DND-41 (cell line): ENCODE data around the gene ADCY1.

Experiments
- ATAC-seq: fragments of 200-7000 bp; cut with Tn5 transposase; 3 replicates; pipeline ENCODE4 v1.9.1; 2021; ENCODE audit warnings: low read depth; ENCODE audit not compliant: insufficient read depth
- DNase-seq: peaks from one replicate; pipeline ENCODE4 v3.0.0-alpha.2; 2020
- H2AFZ ChIP-seq: 2 replicates; pipeline ENCODE4 v1.6.0; 2012; ENCODE audit warnings: low read depth, low read length
- H3K27ac ChIP-seq: 2 replicates; pipeline ENCODE4 v1.5.1; 2012; ENCODE audit warnings: low read length, inconsistent platforms
- H3K27me3 ChIP-seq: fragments of 200-600 bp; sonication (generic); 2 replicates; pipeline ENCODE4 v1.6.0; 2012; ENCODE audit warnings: low read length, mild to moderate bottlenecking, inconsistent platforms; ENCODE audit not compliant: insufficient read depth, poor library complexity
- H3K36me3 ChIP-seq: 2 replicates; pipeline ENCODE4 v1.5.1; 2012; ENCODE audit warnings: low read length, inconsistent platforms; ENCODE audit not compliant: insufficient read depth
- H3K4me1 ChIP-seq: 2 replicates; pipeline ENCODE4 v1.5.1; 2012; ENCODE audit warnings: mild to moderate bottlenecking, low read length; ENCODE audit not compliant: insufficient read depth
- H3K4me2 ChIP-seq: 2 replicates; pipeline ENCODE4 v1.6.0; 2012; ENCODE audit warnings: mild to moderate bottlenecking, moderate library complexity, low read length, inconsistent platforms; ENCODE audit not compliant: insufficient read depth
- H3K4me3 ChIP-seq, 2 experiments: fragments of 200-600 bp in 1 of 2; shearing (Covaris generic) in 1 of 2; 2 replicates each; pipeline ENCODE4 v1.5.1; 2012 to 2016; ENCODE audit warnings: inconsistent platforms in 2 of 2, low read length in 2 of 2, mild to moderate bottlenecking in 2 of 2, low read depth in 1 of 2, moderate library complexity in 1 of 2
- H3K79me2 ChIP-seq: 2 replicates; pipeline ENCODE4 v1.6.0; 2012; ENCODE audit warnings: low read length, inconsistent platforms; ENCODE audit not compliant: insufficient read depth
- H3K9ac ChIP-seq: 2 replicates; pipeline ENCODE4 v1.6.0; 2012; ENCODE audit warnings: low read depth, mild to moderate bottlenecking, inconsistent platforms, low read length, moderate library complexity
- H3K9me3 ChIP-seq: 2 replicates; pipeline ENCODE4 v1.5.1; 2012; ENCODE audit warnings: low read length, moderate library complexity, mild to moderate bottlenecking, inconsistent platforms; ENCODE audit not compliant: insufficient read depth, severe bottlenecking
- H4K20me1 ChIP-seq: 2 replicates; pipeline ENCODE4 v1.6.0; 2012; ENCODE audit warnings: low read length; ENCODE audit not compliant: insufficient read depth
- CTCF ChIP-seq: IDR thresholded peaks from 2 replicates; pipeline ENCODE4 v1.5.1; 2012; ENCODE audit warnings: borderline replicate concordance, low read length, moderate library complexity, mild to moderate bottlenecking; ENCODE audit not compliant: poor library complexity, severe bottlenecking; ENCODE audit errors: extremely low read depth
- EZH2 ChIP-seq: IDR thresholded peaks from 3 replicates; pipeline ENCODE4 v1.6.1; 2012; ENCODE audit warnings: borderline replicate concordance, low read depth, mild to moderate bottlenecking, moderate library complexity, low read length, inconsistent platforms; ENCODE audit not compliant: severe bottlenecking

ADCY1 gene

DNA sequence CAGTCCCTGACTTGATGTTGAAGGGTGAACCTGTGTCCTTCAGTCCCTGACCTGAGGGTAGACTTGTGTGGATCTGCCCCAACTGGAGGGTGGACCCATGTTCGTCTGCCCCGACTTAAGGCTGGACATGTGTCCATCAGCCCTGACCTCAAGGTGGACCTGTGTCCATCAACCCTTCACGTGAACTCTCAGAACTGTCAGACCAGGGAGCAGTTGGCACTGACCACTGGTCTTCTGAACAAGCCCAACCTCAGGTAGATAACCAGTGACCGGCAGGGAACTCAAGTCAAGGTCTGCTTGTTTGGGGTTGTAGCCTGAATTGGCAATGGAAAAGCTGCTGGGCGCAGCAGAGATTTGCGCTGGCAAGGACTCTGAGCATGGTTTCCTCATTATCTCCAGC is 96.5 kb downstream of the ADCY1 start:
- no peak overlapping the region for H2AFZ ChIP-seq
- ATAC-seq = no peak
- no peaks in the 10 kb centered on the region for H3K27me3 ChIP-seq
- no peak for TF ChIP-seq CTCF
- no peak for TF ChIP-seq EZH2
- no peak overlapping the region for H3K27ac ChIP-seq
- H3K9me3 ChIP-seq = no peaks in the 10 kb centered on the region
- H3K4me2 ChIP-seq = no peak overlapping the region
- no peaks in the 10 kb centered on the region for H3K4me1 ChIP-seq
- H3K9ac ChIP-seq = no peak overlapping the region
- no peaks in the 10 kb centered on the region for H3K79me2 ChIP-seq
- no peaks in the 10 kb centered on the region for H4K20me1 ChIP-seq
- no peak for DNase-seq
- H3K36me3 ChIP-seq = no peaks in the 10 kb centered on the region
- H3K4me3 ChIP-seq = no peak overlapping the region

DNA sequence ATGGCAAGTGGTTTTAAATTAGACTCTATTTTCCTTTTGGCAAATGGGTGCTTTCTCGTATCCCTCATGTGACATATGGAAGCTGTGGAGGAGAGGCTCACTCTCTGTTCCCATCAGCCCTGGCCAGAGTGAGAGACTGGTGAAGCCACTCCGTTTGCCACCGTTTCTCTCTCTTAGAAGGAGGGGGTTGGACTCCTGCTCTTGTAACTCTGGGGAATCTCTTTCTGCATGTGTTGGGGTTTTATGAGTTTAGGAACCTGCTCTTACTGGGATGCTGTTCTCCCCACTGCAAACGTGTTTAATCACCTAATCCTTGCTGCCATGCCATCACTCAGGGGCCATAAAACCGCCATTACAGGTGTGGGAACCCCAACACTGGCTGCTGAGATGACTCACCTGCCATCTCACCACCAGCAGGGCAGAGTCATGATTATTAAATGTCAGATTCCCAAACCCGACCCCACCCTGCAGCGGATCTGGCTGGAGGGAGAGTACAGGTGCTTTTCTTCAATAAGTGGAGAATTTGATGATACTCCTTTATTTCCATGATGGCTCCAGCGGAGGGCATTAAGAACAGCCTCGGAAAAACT is 103.2 kb downstream of the ADCY1 start:
- ATAC-seq = no peak
- TF ChIP-seq EZH2 (no peak), CTCF (no peak)
- DNase-seq = no peak

DNA sequence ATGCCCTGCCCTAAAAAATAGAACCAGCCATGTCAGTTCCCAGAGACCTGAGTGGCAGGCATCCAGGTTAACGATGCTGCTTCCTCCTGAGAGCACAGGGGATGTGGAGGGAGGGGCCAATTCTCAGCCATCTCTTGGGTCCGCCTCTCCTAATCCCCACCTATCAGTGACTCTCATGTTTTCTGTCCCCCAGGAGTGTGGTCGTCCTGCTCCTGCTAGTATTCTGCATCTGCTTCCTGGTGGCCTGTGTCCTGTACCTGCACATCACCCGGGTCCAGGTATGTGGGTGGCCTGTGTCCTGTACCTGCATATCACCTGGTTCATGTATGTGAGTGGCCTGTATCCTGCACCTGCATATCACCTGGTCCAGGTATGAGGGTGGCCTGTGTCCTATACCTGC is 105.3 kb downstream of the ADCY1 start:
- Histone ChIP-seq H3K9ac (no peak overlapping the region), H3K27ac (no peak overlapping the region), H3K36me3 (no peaks in the 10 kb centered on the region), H2AFZ (no peak overlapping the region), H3K79me2 (no peaks in the 10 kb centered on the region), H3K4me1 (no peaks in the 10 kb centered on the region), H4K20me1 (no peaks in the 10 kb centered on the region), H3K4me3 (no peak overlapping the region), H3K9me3 (no peaks in the 10 kb centered on the region), H3K27me3 (no peaks in the 10 kb centered on the region), H3K4me2 (no peak overlapping the region)
- TF ChIP-seq CTCF (no peak), EZH2 (no peak)
- ATAC-seq (no peak), DNase-seq (no peak)

More for the DNA sequence above, 103.2 kb downstream of the ADCY1 start:
- no peak overlapping the region for H3K4me2 ChIP-seq
- no peaks in the 10 kb centered on the region for H3K9me3 ChIP-seq
- H3K4me3 ChIP-seq = no peak overlapping the region
- H3K36me3 ChIP-seq = no peaks in the 10 kb centered on the region
- no peak overlapping the region for H2AFZ ChIP-seq
- no peaks in the 10 kb centered on the region for H3K4me1 ChIP-seq
- no peaks in the 10 kb centered on the region for H4K20me1 ChIP-seq
- H3K27ac ChIP-seq = no peak overlapping the region
- H3K9ac ChIP-seq = no peak overlapping the region
- no peaks in the 10 kb centered on the region for H3K27me3 ChIP-seq
- H3K79me2 ChIP-seq = no peaks in the 10 kb centered on the region

GRCh38 chr7:45680776-45681175 is 106.6 kb downstream of the ADCY1 start:
- H3K36me3 ChIP-seq = no peaks in the 10 kb centered on the region
- TF ChIP-seq EZH2 = no peak
- no peak for TF ChIP-seq CTCF
- H3K4me1 ChIP-seq = no peaks in the 10 kb centered on the region
- H3K27me3 ChIP-seq = no peaks in the 10 kb centered on the region
- no peaks in the 10 kb centered on the region for H3K9me3 ChIP-seq
- H3K4me3 ChIP-seq = no peak overlapping the region
- no peaks in the 10 kb centered on the region for H3K79me2 ChIP-seq
- no peak overlapping the region for H3K9ac ChIP-seq
- H3K27ac ChIP-seq = no peak overlapping the region
- H3K4me2 ChIP-seq = no peak overlapping the region
- H2AFZ ChIP-seq = no peak overlapping the region
- DNase-seq (no peak), ATAC-seq (no peak)
- no peaks in the 10 kb centered on the region; the same call in 1 of the 2 replicates for H4K20me1 ChIP-seq
